Activated CD4-positive, alpha-beta T cell treated with anti-CD3 and anti-CD28 coated beads, Interleukin-2, Interleukin-6, amounts not matched to agents 100 ng/mL and 50 ng/mL, durations not matched to agents 16 hours and 8 hours (primary cell): ENCODE measurements around the gene BRD1.

ENCODE experiments used
- DNase-seq: peaks from one replicate; pipeline ENCODE4 v3.0.0-alpha.2; 2020

The BRD1 gene

DNA sequence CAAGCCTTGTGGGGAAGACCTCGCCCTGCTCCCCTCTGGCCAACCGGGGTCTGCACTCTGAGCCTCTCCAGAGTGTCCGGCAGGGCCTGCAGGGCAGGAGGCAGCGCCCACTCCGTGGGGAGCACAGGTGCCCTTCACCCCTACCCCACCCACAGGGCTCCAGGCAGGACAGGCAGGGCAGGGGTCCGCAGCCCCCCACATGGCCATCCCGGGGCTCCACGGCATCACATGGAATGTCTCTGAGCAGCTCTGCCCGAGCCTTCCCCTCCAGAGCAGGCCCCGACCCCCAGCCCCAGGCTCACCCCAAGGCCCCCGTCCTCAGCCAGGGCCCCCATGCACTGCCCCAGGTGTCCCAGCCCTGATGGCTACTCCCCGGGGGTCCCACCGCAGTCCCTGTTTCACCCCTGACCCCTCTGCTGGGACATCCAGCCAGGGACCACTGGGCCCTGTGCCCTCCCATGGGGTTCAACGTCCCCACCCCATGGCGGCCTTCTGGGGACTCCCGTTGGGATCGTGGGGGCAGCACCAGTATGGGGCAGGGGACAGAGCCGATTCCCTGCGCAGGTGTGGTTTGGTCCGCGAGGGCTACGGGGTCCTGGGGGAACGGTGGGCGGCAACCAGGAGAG lies 77.7 kb downstream of the BRD1 start:
- DNase-seq: no peak

DNA sequence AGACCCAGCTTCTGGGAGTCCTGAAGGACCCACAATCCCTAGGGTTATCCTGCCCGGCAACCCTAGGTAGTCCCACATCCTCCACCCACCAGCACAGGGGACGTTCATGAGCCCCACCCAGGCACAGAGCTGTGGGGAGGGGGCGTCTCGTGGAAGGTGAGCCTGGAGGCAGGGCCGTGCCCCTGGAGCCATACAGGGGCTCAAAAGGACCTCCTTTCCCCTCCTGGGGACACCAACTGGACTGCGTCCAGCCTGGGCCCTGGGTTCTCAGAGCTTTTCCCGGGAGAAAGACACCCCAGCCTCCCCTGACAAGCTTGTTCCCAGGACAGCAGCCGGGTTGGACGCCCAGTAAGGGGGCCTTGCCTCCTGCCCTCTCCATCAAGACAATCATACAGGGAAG lies 78.4 kb downstream of the BRD1 start:
- no peak for DNase-seq

DNA sequence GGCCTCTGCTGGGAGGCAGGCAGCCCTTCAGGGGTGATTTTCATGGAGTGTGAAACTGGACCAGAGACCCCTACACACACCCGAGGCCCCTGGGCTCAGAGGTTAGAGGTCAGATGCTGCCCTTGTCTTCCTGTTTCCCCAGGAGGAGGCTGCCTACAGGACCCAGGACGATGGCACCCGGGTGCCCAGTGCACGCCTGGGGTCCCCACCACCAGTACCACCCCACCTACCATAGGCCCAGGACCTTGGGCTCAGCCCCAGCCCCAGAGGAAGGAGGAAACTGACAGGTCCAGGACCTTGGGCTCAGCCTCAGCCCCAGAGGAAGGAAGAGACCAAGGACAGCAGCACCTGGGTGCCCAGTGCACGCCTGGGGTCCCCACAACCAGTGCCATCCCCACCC lies 79.2 kb downstream of the BRD1 start:
- no peak for DNase-seq

DNA sequence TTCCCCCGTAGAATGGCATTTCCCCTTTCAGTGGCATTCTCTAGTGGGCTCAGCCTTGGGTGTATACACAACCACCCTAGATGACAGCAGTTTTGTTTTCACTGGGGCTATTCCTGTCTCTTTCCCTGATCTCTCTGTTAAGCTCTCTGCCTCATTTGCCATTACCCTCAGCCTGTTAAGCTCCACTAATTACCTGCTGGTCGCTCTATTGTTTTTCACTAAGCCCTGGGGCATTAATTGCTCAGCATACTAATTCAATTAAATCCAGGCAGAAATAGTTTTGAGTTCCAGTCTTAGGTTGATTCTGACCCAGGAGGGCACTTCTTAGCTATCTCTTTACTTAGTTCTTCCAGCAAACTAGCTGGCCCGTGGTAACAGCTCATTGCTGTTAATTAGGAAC lies 80.0 kb downstream of the BRD1 start:
- no peak for DNase-seq

DNA sequence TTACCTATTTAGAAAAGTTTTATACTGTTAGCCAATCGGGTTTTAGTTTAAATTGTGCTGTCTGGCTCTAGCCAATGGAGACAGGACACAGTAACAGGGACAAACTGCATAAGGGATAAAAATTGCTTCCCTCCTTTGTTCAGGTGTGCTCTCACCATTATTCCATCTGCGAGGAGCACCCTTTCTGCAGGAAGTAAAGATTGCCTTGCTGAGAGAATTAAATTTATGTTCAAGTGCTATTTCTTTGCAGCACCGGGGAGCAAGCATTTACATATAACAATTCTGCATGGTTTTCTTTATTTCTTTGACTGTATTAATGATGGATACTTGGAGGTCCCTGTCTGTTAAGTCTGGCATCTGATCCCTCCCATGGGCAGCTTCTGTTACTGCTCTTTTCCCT lies 80.5 kb downstream of the BRD1 start:
- DNase-seq: no peak

DNA sequence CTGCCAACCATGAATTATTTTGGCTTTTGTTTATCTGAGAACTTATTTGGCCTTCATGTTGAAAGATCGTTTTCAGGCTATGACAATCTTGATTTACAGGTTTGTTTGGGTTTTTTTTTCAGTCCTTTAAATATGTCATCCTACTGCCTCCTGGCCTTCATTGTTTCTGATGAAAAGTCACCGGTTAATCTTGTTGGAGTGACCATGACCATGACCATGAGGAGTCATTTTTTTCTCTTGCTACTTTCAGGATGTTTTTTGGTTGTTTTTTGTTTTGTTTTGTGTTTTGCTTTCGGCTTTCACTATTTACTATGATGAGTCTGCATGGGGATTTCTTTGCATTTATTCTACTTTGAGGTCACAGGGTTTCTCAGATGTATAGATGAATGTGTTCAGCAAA lies 81.6 kb downstream of the BRD1 start:
- no peak for DNase-seq

DNA sequence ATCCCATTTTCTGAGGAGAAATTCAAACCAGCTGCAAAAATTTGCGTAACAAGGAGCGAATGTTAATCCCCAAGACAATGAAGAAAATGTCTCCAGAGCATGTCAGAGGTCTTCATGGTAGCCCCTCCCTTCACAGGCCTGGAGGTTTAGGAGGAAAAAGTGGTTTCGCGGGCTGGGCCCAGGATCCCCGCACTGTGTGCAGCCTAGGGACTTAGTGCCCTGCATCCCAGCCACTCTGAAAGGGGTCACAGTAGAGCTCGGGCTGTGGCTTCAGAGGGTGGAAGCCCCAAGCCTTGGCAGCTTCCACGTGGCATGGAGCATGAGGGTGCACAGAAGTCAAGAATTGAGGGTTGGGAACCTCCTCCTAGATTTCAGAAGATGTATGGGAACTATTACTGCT lies 87.4 kb downstream of the BRD1 start:
- DNase-seq: no peak

DNA sequence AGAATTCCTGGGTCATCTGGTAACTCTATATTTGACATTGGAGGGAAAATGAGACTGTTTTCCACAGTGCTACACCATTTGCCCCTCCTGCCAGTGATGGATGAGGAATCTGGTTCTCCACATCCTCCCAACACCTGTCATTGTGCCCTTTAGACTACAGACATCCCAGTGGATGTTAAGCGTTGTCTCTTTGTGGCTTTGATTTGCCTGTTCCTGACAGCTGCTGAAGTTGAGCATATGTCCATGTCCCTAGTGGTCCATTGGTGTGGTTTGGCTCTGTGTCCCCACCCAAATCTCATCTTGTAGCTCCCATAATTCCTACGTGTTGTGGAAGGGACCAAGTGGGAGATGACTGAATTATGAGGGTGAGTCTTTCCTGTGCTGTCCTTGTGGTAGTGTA lies 88.5 kb downstream of the BRD1 start:
- no peak for DNase-seq

DNA sequence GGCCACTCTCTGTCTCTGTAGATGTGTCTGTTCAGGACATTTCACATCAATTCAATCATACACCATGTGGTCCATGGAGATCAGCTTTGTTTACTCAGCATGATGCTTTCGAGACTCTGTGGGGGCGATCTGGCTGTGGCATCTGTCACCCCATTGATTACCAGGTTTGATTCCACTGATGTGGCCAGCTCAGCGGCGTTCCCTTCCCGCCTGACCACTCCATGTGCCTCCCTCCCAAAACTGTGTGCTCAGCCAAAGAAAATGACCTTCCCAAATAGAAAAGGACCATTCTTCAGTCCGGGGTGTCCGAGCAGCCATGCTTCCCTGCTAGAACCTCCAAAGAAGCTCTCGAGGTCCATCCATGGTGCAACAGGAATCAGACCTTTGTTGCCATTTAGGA lies 89.1 kb downstream of the BRD1 start:
- DNase-seq: no peak

DNA sequence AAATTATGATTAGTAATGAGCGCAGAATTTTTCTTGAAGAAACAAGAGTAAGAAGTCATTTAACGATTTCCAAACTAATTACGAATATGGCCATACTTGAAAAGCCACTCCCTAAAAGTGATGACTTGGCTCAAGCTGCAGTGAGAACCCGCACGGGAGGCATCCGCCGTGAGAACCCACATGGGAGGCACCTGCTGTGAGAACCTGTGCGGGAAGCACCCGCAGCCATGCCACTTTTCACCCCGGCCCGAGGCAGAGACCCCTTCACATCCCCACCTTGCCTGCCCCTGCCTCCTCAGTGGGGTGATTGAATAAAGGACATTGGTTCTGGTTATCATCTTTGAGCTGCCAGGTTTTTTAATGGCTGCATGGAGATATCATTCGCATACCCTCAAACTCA lies 89.7 kb downstream of the BRD1 start:
- no peak for DNase-seq

DNA sequence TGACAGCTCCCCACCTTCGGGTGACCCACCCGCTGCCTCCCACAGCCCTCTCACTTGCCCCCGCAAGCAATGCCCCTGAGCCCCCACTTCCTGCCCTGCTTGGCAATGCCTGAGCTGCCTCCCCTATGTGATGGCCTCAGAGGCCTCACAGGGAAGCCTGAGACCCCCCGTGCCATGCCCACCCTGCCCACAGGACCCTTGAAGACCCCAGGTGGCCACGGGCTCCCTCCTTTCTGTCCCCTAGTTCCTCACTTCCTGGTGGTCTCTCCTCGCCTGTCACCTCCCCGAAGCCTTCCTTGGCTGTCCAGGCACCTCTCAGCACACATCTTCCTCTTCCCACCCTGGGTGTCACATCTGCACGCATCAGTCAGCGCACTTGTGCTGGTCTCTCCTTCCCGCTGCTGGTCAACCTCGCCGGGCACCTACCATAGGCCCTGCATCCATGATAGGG lies 90.5 kb downstream of the BRD1 start:
- no peak for DNase-seq

DNA sequence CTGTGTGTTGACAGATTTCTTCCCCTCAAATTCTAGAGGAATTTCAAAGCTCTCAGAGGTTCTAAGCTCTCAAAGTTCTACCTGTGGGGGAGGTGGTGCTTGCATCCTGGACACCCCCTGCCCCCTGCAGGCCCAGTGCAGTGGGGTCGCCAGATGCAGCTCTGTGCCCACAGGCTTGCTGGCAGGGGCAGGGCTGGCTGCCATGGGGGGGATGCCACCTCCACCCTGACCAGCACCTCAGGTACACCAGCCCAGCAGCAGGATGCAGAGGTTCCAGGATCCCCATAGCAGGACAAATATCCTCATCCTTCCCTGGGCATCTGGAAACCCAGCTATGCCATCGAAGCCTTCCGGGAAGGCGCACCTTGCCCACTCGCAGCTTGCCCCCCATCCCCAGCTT lies 91.1 kb downstream of the BRD1 start:
- no peak for DNase-seq

DNA sequence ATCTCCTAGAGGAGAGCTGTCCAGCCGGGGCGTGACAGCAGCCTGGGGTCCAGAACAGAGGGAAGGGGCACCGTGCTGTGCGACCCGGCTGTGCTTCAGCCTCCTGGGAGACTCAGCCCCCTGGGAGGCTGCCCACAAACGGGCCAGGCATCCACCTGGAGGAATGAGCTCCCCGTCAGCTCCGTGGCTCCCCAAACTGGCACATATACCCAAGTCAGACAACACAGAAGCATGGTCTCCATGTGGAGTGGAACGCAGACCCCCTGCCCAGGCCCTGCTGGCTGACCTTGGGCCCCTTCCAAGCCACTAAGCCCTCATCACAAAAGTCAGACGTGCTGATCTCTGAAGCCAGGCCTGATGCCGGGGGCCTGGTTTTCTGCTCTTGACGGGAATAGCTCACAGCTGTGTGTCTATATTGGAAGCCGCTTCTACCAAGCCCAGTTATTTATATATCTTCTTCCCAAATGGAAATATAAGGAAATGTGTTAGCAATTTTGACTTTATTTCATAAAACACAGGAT lies 91.7 kb downstream of the BRD1 start:
- DNase-seq: no peak

DNA sequence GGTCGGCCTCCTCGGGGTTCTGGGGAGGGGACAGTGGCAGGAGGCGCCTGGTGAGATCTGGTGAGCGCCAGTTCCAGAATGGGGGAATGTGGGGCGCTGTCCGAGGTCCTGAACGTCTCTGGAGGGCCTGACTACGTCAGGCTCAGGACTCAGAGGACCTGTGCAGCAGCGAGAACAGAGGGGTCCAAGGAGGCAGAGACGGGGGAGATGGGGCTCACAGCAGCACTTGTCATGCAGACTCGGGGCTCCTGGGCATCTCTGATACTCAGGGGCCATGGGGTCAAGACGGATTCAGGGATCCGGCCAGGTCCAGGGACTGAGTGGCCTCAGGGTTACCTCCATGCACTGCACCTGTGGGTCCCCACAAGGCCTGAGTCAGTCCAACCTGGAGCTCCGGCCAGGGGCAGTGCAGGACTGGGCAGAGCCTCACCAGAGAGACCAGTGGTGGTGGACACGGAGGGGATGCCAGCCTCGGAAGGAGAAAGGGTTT lies 92.2 kb downstream of the BRD1 start:
- no peak for DNase-seq

DNA sequence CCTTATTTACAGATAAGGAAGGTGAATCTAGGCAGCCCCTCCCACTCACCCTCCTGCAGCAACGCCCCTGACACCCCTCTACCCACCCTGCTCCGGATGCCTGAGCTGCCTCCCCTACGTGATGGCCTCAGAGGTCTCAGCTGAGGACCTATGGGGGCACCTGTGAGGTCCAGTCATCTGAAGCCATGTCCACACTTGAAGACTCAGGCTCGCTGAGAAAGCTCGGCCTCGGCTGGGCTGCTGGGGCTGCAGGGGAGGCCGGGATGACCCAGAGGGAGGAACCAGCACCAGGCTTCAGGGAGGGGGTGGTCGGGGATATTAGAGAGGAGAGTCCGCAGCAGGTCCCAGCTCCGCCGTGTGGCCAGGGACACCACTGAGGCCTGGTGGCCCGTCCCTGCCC lies 92.8 kb downstream of the BRD1 start:
- DNase-seq: no peak

DNA sequence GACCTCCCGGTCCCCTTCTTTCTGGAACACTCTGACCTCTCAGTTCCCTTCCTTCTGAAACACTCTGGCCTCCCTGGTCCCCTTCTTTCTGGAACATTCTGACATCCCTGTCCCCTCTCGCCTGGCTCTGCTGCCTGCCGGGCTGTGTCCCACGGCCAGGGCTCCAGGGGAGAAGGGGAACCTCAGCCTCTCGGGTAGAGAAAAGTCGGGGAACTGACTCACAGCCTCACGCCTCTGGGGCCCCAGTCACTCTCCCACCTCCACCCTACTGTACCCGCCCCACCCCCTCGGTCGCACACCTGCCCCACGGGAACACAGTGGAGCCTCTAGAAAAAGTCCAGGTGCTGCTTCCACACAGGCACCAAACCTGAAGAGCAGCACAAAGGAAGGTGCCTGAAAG lies 93.3 kb downstream of the BRD1 start:
- DNase-seq: no peak

DNA sequence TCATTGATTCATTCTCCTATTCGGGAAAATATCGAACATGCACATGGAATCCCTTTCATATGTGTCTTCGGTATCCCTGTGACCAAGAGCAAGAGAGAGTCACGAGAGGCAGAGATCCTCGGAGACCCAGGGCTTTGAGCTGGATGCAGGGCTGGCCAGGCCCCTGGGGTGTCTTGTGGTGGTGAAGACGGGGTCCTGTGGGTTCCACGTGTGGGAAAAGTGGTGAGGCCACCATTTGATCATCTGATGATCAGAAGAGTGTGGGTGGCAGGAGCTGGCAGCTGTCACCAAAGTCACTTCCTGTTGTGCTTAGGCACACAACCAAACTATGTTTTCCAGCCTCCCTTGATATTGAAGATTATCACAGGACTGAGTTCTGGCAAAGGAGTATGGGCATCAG lies 94.0 kb downstream of the BRD1 start:
- DNase-seq: no peak

DNA sequence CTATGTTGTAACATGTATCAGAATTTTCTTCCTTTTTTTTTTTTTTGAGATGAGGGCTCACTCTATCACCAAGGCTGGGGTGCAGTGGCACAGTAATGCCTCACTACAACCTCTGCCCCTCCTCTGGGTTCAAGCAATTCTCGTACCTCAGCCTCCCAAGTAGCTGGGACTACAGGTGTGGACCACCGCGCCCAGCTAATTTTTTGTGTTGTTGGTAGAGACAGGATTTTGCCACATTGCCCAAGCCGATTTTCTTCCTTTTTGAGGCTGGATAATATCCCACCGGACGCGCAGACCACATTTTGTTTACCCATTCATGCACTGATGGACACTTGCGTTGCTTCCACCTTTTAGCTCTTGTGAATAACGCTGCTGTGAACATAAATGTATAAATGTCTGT lies 97.0 kb downstream of the BRD1 start:
- DNase-seq: no peak

DNA sequence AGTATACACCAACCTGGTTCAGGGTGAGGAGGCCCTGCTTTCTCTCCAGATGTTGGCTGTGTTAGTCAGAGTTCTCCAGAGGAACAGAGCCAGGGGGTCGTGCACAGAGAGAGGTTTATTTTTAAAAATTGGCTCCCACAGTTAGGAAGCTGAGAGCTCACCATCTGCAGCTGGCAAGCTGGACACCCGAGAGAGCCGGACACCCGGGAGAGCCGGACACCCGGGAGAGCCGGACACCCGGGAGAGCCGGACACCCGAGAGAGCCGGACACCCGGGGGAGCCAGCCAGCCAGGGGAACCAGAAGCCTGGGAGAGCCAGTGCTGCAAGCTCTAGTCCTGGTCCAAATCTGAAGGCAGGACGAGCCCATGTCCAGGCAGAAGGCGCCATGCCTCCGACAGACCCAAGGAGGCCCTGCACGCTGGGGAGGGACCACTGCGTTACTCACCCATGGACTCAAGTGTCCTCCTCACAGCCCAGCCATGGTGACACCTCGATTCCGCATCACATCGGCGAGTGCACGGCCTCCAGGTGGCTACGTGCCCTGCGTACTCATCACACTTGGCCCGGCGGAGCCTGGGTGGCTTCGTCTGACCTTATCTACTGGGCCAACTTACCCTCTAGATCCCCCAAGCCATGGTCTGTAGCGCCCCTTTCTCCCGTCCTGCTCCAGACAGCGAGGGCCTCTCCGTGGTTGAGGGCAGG lies 99.0 kb downstream of the BRD1 start:
- DNase-seq: no peak

DNA sequence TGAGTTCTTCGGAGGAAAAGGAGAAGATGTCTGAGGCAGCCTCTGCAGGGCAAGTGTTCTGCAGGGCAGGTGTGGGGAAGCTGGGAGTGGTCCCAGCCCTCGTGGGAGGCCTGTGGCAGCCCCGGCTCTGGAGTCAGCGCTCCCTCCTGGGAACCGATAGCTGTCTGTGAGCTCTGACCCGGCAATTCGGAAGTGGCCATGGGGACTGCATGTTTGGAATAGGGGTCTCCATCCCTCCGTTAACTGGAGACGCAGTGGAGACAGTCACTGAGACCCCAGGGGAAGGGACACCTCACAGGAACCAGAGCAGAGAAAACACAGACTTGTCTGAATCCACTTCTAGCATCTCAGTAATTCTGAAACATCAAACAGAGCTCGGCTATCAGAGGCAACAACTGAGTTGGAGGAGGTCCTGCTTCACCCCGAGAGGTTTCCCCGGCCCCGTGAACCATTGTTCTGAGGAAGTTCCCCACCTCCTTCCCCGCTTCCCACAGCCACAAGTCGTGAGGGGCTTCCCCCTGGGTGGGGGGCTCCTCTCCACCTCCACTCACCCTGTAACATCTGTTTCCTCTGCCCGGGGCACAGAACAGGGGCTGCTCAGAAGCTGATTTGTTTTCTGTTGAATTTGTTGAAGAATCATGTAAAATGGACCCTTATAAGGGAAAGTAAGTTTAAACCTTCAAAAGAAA lies 99.6 kb downstream of the BRD1 start:
- DNase-seq: no peak

DNA sequence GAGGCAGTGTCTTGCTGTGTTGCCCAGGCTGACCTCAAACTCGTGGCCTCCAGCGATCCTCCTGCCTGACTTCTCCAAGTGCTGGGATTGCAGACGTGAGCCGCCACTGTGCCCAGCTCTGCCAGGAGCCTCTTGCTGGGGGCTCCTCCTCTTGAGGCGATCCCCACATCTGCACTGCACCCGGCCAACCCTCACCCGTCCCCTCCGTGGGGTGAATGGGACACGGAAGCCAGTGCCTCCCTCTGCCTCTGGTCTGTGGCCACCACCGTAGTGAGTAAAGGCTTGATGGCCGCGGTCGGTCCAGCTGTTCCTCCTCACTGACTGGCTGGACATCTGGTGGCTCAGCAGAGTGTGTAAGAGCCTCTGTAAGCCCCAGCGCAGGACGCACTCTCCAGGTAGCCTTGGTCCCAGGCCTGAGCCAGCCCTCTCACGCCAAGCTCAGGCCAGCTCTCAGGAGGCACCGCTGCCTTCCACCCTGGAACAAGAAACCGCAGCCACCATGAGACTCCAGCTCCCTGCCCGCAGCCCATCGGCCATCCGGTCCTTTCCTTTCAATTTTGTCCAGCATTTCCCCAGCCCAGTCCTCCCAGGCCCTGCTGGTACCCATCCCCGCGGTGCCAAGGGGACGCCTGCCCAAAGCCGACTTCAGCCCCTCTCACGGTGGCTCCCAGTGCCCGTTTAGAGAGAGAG lies 100.3 kb downstream of the BRD1 start:
- DNase-seq: no peak

DNA sequence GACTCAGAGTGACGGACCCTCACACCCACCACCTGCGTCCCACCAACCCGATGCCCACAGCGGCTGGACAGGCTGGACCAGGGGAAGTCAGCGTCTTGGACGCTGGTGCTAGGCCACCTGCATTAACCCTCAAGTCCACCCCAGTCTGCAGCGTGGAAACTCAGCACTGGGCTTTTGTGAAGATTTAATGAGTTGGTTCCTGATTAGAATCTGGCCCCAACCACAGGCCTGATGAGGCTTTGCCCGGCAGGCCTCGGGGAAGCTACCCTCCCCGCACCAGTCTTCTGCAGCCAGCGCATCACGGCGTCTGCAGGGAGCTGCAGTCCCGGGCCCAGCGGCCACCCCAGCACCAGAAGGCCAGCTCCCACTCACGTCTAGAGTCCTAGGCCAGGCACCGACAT lies 101.0 kb downstream of the BRD1 start:
- no peak for DNase-seq

DNA sequence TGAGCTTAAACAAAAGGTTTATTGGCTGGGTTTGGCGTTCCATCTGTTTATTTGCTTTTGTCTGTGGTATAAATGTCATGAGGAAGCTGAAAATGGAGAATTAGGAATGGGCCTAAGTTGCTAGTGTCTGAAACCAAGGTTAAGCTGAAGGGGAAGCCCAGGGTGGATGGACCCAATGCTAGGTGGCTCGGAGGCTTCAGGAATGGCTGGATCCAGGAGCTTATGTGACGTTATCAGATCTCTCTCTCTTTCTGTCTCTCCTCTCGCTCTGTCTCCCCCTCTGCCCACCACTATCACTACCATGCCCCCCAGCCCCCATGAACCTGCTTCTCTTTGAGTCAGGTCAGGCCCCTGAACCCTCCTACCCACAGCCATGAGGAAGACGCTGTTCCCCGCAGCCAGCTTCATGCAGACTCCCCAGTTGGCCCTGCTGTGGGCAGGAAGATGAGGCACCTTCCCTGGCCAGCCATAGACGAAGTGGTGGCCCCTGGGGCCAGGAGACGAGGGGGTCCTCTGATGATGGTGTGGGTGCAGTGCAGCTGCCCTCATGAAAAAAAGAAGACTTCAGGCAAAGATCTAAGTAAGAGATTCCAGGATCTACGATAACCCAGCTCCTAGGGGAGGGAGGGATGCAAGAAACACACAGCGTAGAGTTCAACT lies 101.5 kb downstream of the BRD1 start:
- DNase-seq: no peak
